ENCODE results near the gene APOH. TPM values are rescaled to one million over a fixed set of nuclear protein-coding genes. Genes with fewer than 3 reads are reported as not detected.

Gene APOH
- total RNA-seq: not detected in 2 replicates

GRCh38 chr17:66228887-66229782 is at the start of gene APOH:
Gene APOH (minus strand): TSS chr17:66229415. CDS start chr17:66229379, 36 bp downstream.

GRCh38 chr17:66191593-66192377 is 37.4 kb downstream of the APOH start, which contains the start of gene CEP112:
Gene CEP112 (minus strand): TSS chr17:66192133.

Other genes starting within 250 kb of the APOH start
- gene CEP112, start 37.3 kb downstream of the APOH start, total RNA-seq: 8.0 and 9.1 TPM in 2 replicates
- 13.0 and 14.3 TPM in 2 replicates for gene PRKCA, start 73.2 kb upstream of the APOH start, total RNA-seq